Measurements from ENCODE around the gene RFPL2.
"Not testable (repeated sequence)": the region's sequence is repeated elsewhere in the genome, so short reads cannot be mapped to it uniquely, and the experiment has no call there.

The RFPL2 gene

GRCh38 chr22:32205974-32206773, 1.3 kb upstream of the RFPL2 start:
- no peak for DNase-seq

GRCh38 chr22:32204040-32204855, 625 bp downstream of the RFPL2 start:
- DNase-seq: peak; percentile 64

DNA sequence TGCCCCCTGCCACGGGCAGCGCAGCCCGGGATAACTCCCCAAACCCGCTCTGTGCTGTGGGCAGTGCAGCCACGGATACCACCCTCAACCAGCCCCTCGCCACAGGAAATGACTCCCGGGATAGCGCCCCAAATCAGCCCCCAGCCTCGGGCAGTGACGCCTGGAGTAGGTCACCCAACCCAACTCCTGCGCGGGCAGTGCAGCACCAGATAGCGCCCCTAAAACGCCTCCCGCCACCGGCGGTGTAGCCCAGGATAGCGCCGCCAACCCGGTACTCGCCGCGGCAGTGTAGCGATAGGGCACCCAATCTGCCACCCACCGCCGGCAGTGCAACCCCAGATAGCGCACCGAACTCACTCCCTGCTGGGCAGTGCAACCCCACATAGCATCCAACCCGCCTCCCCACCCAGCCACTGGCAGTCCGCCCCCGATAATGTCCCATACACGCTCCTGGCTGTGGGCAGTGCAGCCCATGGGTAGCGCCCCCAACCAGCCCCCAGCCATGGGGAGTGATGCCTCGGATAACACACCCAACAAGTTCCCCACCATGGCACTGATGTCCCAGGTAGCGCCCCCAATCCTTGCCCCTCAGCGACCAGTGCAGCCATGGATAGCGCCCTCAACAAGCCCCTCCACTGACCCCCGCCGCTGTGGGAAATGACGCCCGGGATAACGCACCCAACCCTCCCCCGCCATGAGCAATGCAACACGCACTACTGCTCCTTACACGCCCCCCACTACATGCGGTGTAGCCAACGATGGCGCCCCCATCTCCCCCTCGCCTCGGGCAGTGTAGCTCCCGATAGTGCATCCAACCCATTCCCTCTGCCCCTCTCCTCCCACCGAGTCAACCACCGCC, 1.5 kb downstream of the RFPL2 start:
- DNase-seq: no peak

- peak; percentile 15 for DNase-seq
Observed at GRCh38 chr22:32202539-32203180, 2.2 kb downstream of the RFPL2 start.

DNA sequence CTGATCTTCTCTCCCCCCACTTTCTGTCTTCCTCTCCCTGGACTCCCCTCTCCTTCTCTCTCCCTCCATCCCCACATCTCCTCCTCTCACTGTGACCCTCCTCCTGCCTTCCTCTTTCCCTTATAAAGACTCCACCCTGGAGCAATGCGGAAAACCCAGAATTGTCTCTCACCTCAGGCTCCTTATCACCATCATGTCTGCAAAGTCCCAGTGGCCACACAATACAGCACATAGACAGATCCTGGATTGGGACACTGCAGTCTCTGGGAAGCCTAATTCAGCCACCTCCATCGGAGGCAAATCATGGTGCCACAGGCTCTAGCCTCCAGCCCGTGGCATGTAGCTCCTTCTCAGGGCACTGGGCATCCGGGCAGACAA, 2.7 kb downstream of the RFPL2 start:
- no peak for DNase-seq

GRCh38 chr22:32200752-32201151, 4.1 kb downstream of the RFPL2 start:
- DNase-seq: no peak

DNA sequence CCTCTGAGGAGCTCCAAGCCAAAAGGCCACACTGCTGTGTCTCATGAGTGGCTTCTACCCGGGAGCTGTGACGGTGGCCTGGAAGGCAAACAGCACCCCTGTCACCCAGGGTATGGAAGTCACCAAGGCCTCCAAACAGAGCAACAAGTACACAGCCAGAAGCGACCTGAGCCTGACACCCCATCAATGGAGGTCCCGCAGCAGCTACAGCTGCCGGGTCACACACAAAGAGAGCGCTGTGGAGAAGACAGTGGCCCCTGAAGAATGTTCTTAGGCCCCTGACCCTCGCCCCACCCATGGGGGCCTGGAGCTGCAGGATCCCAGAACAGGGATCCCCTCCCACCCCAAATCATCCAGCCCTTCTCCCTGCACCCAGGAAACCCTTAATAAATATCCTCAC, 4.9 kb downstream of the RFPL2 start:
- no peak for DNase-seq

GRCh38 chr22:32199341-32199740, 5.5 kb downstream of the RFPL2 start:
- no peak for DNase-seq

- not testable (repeated sequence) for DNase-seq
Observed at GRCh38 chr22:32197553-32198226, 7.2 kb downstream of the RFPL2 start.

DNA sequence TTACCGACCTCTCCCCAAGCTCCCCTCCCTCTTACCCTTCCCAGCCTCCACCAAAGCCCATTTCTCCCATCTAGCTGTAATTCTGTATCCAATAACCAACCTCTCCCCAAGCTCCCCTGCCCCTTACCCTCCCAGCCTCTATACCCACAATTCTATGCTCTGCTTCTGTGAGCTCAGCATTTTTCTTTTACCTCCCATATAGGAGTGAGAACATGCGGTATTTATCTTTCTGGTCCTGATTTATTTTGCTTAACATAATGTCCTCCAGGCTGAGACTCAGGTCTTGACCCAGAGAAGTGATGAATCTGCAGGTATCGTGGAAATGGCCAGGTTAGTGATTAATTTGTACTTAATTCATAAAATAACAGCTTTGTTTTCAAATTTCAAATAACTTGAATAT, 9.0 kb downstream of the RFPL2 start:
- not testable (repeated sequence) for DNase-seq

DNA sequence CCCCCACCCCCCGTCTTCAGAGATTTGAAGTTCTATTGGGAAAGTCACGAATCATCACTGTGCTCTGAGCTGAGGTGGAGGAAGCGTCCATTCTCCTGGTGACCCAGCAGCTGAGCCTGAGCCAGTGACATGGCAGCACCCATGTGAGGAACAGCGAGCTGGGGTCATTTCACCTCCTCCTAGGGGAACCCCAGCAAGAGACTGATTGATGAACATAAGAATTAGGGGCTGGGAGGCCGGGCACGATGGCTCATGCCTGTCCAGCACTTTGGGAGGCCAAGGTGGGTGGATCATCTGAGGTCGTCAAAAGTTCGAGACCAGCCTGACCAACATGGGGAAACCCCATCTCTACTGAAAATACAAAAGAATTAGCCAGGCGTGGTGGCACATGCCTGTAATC, 11.5 kb downstream of the RFPL2 start:
- not testable (repeated sequence) for DNase-seq

DNA sequence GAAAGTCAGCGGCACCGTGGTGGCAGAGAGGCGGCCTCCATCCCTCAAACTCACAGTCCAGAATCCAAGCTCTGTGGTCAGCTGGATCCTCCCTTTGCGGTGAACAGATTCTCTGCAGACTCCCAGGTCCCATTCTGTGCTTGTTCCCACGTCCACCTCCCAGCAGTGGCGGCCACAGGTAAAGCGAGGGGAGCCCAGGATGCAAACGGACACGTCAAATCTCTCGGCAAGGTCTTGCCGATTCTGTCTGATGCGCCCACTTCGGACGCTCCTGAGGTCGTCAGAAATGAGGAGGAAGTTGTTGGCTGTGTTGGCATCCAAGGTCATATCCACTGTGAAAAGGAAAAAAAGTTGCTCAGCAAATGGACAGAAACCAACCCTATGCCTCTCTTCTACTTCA, 13.9 kb downstream of the RFPL2 start:
- DNase-seq: not testable (repeated sequence)

DNA sequence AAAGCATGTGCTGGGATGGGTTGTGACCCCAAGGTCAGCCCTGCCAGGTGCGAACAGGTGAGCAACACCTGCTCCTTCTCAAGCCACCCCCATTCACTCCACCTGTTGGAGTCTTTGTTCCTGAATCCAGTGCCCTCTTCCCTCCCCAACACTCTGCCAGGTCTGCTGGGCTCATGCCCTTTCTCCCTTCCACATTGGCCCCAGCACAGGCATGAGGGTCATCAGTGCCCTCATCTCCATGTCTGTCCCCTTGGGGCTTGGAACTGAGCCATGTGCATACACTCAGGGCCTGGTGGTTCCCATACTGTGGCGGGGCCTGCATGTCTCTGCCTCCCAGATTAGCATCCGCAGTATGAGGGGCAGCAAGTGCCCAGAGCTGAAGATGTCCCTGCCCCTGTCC, 19.1 kb downstream of the RFPL2 start:
- no peak for DNase-seq

DNA sequence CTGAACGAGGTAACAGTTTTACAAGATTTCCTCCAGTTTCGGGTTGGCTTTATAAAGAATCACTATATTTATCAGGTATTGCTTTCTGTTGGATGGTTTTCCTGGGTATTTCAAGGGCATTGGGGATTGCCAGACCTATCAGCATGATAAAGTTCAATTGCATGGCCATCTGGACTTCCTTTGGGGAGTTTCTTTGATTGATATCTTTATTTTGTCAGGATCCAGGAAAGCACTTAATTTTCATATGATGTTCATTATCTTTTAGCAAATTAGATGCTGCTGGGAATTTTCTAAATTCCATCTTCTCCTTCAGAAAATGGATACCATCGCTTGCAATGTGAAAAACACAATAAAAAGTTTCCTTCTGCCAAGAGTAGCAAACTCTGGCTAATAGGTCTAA, 21.2 kb downstream of the RFPL2 start:
- DNase-seq: no peak

DNA sequence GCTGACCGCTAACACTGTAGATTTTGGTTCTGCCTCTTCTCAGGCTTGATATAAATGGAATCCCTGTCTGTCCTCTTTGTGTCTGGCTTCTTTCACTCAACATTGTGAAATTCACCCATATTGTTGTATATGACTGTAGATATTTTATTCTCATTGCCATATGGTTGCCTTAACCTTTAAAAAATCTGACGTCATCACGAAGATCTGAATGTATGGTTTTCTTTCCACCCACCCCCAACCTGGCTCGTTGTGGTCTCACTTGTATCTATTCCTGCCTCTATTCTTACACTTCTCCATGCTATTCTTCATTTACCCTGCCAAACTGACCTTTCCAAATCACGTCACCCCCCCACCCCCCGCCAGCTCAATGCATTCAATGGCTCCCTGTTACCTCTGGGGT, 23.8 kb downstream of the RFPL2 start:
- DNase-seq: no peak

GRCh38 chr22:32177221-32177765, 27.6 kb downstream of the RFPL2 start:
- no peak for DNase-seq

DNA sequence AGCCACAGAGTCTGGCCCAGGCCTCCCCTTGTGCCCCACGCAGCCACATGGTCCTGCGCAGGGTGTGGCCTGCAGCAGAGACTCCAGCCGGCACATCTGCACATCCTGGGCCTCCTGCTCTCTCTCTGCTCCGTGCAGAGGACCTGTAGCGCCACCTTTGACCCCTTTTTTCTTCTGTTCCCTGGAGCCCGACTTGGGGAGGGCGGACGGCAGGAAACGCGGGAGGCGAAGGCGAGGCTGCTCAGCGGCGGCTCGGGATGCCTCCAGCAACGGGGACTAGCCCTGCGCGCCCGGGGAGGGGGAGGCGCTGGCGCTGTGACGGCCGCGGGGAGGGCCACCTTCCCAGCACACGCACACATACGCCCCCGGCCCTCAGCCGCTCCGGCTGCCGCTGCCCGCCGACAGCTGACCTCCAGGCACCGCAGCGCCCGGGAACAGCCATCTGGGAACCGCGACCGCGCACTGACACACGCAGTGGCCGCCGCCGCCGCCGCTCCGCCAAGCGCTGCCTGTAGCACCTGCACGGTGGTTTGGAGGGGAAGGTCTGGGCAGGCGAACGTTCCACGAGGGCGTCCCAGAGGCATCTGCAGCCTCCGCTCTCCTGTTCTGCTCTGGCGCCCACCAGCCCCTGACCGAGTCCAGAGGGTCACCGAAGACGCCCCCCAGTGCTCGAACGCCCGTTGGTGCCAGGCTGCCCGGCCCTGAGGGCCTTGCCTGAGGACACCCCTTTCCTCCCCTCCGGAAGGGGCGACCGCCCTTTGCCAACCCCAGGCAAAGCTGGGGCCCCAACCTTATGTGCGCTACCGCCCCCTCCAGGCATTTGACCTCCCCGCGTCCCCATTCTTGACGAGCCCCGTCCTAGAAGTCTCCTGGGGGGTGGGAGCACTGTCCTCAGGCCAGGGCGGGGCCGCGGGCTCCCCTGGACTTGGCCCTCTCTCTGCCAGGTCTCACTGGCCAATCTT, 28.9 kb downstream of the RFPL2 start:
- DNase-seq: peak; percentile 5

- DNase-seq: no peak
Observed at GRCh38 chr22:32175115-32175514, 29.8 kb downstream of the RFPL2 start.

DNA sequence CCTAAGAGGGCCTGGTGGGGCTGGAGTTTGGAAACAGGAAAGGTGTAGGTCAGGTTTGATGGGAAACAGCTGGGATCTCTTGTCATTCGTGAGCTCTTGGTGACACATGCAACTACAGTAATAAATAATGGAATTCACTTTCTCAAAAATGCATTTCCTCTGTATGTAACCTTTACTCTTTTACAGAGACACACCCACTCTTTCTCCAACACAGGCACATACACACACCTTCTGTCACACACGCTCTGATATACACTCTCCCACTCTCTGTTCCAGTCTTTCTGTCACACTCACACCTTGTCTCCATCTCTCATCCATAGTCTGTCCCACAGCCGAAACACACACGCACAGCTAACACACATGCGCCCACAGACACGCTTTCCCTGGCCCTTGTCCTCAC, 39.2 kb downstream of the RFPL2 start:
- DNase-seq: no peak

GRCh38 chr22:32164075-32164860, 40.6 kb downstream of the RFPL2 start:
- no peak for DNase-seq
